Stimulated activated naive B cell treated with anti-CD40 and anti-IgM and Interleukin-4, amounts not matched to agents 10 μg/mL and 1 μg/mL and 100 μg/mL, for 72 hours (primary cell): ENCODE results near the gene MLKL.

Source experiments
- ATAC-seq, 2 donors: fragments of 150-1000 bp; cut with Tn5 transposase; replicated peaks; 2 replicates each; pipeline ENCODE4 v1.10.0; 2021; ENCODE audit warnings: moderate library complexity in 1 of 2
- DNase-seq: peaks from one replicate; pipeline ENCODE4 v3.0.0; 2021
- H3K27ac Mint-ChIP-seq: one replicate; pipeline ENCODE4 v1.8.0; 2022; ENCODE audit warnings: mild to moderate bottlenecking, mixed read lengths
- H3K27me3 Mint-ChIP-seq, 2 donors: one replicate each; pipeline ENCODE4 v1.8.0; 2022; ENCODE audit warnings: mixed read lengths in 2 of 2
- H3K36me3 Mint-ChIP-seq, 2 donors: one replicate each; pipeline ENCODE4 v1.8.0; 2022; ENCODE audit warnings: mixed read lengths in 2 of 2, mild to moderate bottlenecking in 1 of 2
- H3K4me1 Mint-ChIP-seq, 2 donors: one replicate each; pipeline ENCODE4 v1.8.0; 2022; ENCODE audit warnings: mixed read lengths in 2 of 2, mild to moderate bottlenecking in 1 of 2
- H3K4me3 Mint-ChIP-seq, 2 donors: one replicate each; pipeline ENCODE4 v1.8.0; 2022; ENCODE audit warnings: mild to moderate bottlenecking in 2 of 2, mixed read lengths in 2 of 2, moderate library complexity in 1 of 2
- H3K9me3 Mint-ChIP-seq, 2 donors: one replicate each; pipeline ENCODE4 v1.8.0; 2022; ENCODE audit warnings: mixed read lengths in 2 of 2, mild to moderate bottlenecking in 1 of 2

Gene MLKL

DNA sequence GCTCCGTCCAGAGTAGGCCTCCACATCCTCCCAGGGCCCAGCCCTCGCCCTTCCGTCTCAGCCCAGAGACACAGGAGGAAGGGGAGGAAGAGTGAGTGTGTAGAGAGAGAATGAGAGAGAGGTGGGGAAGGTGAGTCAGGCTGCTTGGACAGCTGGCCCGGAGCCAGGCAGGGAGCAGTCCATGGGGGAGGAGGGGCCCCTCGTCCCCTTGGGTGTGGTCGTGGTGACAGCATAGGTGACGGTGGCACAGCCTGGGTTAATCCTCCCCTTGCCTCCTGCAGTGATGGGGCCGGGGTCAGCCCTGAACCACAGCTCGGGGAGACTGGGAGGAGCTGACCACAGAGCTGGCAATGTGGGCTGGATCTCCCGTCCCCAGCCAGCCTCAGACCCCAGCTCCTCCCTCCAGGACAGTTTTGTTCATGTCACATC lies 37.5 kb upstream of the MLKL start:
- Mint-ChIP-seq H3K27me3 (no peaks in the 10 kb centered on the region), H3K27ac (no peak overlapping the region), H3K4me3 (no peak overlapping the region), H3K4me1 (no peaks in the 10 kb centered on the region), H3K9me3 (no peaks in the 10 kb centered on the region), H3K36me3 (no peaks in the 10 kb centered on the region)
- ATAC-seq, result no peak
- no peak for DNase-seq

DNA sequence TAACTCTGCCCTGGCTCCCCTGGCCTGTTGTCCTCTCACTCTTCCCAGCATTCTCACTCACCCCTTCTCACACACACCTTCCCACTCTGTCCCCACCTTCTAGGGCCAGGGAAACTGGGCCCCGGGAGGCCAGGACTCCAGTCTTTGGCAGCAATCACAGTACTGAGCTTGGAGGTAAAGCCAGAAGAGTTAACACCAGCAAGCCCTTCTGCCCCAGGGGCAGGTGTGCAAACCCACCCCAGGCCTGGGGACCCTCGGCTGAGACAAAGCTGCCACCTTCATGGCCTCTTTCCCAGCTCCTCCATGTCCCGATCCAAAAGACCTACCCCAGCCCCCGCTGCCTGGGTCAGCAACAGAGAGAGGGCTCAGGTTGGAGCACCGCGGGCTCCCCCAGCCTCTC lies 36.9 kb upstream of the MLKL start:
- no peak overlapping the region for H3K4me3 Mint-ChIP-seq
- no peaks in the 10 kb centered on the region for H3K27me3 Mint-ChIP-seq
- no peak for DNase-seq
- no peaks in the 10 kb centered on the region for H3K36me3 Mint-ChIP-seq
- no peaks in the 10 kb centered on the region for H3K9me3 Mint-ChIP-seq
- no peak overlapping the region for H3K27ac Mint-ChIP-seq
- no peak for ATAC-seq
- no peaks in the 10 kb centered on the region for H3K4me1 Mint-ChIP-seq

DNA sequence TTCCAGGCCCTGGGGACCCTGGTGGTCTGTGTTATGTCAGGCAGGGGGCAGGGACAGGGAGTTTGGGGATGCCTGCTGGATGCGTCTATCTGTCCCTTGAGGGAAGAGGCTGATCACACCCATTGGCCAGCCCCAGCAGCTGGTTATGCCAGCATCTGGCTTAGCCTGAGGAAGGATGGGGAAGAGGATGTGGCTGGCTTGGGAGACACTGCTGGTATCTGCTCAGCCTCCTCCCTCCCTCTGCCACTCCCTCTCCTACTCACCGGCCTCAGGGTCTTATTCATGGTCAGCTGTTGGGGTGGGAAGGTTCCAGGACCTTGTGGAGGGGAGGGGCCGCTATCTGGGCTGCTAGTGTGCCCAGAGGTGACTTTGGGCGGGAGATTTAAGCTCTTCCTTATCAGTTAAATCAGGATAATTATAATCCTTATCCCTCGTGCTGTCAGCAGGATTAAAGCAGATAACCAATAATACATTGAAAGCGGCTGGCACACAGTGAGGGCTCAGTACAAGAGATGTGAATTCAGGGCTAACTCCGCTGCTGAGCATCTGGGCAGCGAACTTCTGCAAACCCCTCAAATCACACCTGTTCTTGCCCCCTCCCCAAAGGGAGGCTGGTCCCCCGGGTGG lies 36.0 kb upstream of the MLKL start:
- no peaks in the 10 kb centered on the region for H3K36me3 Mint-ChIP-seq
- ATAC-seq (no peak), DNase-seq (no peak)
- no peaks in the 10 kb centered on the region for H3K27me3 Mint-ChIP-seq
- no peak overlapping the region for H3K27ac Mint-ChIP-seq
- no peaks in the 10 kb centered on the region for H3K9me3 Mint-ChIP-seq
- no peaks in the 10 kb centered on the region for H3K4me1 Mint-ChIP-seq
- no peak overlapping the region for H3K4me3 Mint-ChIP-seq

DNA sequence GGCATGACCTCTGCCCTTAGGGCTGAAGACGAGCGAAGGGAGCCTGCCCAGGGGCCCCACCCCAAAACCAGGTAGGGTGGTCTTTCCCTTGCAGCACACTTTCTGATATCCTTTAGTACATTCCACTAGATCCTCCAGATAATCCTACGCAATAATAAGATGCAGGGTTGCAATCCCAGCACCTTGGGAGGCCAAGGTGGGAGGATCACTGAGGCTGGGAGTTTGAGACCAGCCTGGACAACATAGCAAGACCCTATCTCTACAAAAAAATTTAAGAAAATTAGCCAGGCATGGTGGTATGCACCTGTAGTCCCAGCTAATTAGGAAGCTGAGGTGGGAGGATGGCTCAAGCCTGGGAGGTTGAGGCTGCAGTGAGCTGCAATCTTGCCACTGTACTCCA lies 34.9 kb upstream of the MLKL start:
- no peak overlapping the region for H3K27ac Mint-ChIP-seq
- ATAC-seq, result no peak
- H3K4me1 Mint-ChIP-seq, result no peaks in the 10 kb centered on the region
- H3K9me3 Mint-ChIP-seq, result no peaks in the 10 kb centered on the region
- no peak overlapping the region for H3K4me3 Mint-ChIP-seq
- no peaks in the 10 kb centered on the region for H3K36me3 Mint-ChIP-seq
- no peaks in the 10 kb centered on the region for H3K27me3 Mint-ChIP-seq
- DNase-seq, result no peak

DNA sequence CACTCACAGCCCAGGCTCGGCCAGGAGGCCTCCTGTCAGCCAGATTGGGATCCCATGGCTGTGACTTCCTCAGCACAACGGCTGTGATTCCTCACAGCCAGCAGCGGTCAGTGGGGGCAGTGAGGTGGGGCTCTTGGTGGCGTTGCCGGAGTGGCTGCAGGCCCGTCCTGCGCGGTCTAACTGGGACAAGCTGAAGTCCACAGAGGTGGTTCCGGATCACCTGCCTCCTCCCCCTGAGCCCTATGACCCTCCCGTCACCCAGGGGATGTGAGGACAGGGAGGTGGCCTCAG lies 34.4 kb upstream of the MLKL start:
- no peak for DNase-seq
- no peak overlapping the region for H3K27ac Mint-ChIP-seq
- no peaks in the 10 kb centered on the region for H3K27me3 Mint-ChIP-seq

DNA sequence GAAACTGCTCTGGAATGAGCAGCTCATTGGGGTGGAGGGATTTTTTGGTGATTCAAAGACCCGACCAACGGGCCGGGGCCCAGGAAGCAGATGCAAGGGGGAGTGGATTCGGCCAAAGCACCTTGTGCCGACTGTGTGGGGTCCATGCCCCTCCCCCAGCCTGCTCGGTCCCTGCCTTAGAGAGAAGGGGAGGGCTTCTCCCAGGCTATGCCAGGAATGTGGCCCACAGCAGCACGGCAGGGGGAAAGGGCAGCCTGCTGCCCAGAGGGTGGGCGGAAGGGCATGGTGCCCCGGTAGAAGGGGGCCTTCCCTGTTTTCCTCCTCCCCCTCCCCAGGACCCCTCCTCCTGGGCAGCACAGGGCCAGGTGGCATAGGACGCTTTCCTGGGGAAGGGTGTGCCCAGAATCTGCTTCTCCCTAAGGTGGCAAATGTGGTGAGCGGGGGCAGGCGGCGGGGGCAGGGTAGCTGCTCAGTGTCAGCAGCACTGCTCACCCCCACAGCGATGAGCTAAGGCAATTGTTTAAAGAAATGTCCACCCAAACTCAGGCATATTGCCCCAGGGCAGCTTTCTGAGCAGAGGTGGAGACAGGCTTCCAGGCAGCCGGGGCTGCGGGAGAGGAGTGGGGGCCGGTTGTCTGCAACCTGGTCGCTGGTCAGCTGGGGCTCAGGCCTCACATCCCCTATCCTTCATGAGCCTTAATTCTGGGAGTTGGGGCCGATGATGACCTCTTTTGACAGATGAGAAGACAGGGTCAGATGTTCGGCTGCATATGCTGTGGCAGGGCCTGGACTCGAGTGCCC lies 33.9 kb upstream of the MLKL start:
- Mint-ChIP-seq H3K9me3 (no peaks in the 10 kb centered on the region), H3K36me3 (no peaks in the 10 kb centered on the region), H3K4me1 (no peaks in the 10 kb centered on the region), H3K27me3 (no peaks in the 10 kb centered on the region), H3K27ac (no peak overlapping the region), H3K4me3 (no peak overlapping the region)
- ATAC-seq (no peak), DNase-seq (no peak)

More for the DNA sequence above, 34.4 kb upstream of the MLKL start:
- H3K4me3 Mint-ChIP-seq, result no peak overlapping the region
- no peak for ATAC-seq
- H3K4me1 Mint-ChIP-seq, result no peaks in the 10 kb centered on the region
- no peaks in the 10 kb centered on the region for H3K36me3 Mint-ChIP-seq
- H3K9me3 Mint-ChIP-seq, result no peaks in the 10 kb centered on the region

DNA sequence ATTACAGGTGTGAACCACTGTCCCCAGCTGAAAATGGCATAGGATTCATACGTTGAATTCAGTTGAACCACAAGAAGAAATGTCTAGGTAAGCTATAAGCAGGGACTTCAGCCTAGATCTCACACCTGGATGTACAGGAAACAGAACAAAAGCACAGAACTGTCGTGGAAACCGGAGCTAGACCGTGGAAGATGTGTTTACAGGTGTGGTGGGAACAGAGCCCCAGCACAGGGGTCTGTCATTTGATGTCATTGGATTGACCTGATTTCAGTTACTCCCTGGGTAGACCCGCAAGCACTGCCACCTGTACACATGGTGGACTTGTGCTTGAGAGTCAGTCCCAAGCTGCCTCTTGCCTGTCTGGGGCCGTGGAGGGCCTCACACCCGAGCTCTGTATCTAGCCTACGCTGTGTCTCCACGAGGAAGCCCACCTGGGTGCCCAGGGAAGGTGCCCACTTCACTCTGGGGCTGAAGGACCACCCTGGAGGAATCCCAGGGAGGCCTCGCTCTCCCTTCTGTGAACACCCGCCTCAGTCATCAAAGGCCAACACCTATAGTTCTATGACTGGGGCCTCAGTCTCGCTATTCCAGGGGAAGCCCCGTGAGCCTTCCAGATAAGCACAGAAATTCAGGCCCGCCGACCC lies 32.2 kb upstream of the MLKL start:
- Mint-ChIP-seq H3K4me1 (no peaks in the 10 kb centered on the region), H3K27ac (no peak overlapping the region), H3K4me3 (no peak overlapping the region), H3K36me3 (no peaks in the 10 kb centered on the region), H3K9me3 (no peaks in the 10 kb centered on the region), H3K27me3 (no peaks in the 10 kb centered on the region)
- ATAC-seq (no peak), DNase-seq (no peak)

DNA sequence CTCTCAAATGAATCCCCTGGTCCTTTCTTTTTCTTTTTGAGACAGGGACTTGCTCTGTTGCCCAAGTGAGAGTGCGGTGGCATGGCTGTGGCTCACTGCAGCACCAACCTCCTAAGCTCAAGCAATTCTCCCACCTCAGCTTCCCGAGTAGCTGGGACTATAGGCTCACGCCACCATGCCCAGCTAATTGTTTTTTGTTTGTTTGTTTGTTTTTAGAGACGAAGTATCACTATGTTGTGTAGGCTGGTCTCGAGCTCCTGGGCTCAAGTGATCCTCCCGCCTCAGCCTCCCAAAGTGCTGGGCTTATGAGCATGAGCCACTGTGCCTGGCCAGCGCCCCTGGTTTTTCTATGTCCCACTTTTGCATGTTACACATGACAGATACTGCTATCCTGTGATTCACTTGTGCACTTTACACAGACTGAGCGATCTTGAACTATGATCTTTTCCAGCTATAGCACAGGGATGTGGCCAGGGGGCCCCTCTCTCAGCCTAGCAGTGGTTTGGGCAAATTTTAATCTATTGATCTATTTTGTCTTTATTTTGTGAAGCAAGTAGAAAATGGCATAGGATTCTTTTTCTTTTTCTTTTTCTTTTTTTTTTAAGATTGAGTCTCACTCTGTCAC lies 31.3 kb upstream of the MLKL start:
- Mint-ChIP-seq H3K27me3 (no peaks in the 10 kb centered on the region), H3K4me1 (no peaks in the 10 kb centered on the region), H3K4me3 (no peak overlapping the region), H3K27ac (no peak overlapping the region), H3K36me3 (peaks cover 0 to 3% of the 10 kb centered on the region in 2 donors), H3K9me3 (peaks cover 5% of the 10 kb centered on the region in 2 donors)
- no peak for ATAC-seq
- DNase-seq, result no peak

DNA sequence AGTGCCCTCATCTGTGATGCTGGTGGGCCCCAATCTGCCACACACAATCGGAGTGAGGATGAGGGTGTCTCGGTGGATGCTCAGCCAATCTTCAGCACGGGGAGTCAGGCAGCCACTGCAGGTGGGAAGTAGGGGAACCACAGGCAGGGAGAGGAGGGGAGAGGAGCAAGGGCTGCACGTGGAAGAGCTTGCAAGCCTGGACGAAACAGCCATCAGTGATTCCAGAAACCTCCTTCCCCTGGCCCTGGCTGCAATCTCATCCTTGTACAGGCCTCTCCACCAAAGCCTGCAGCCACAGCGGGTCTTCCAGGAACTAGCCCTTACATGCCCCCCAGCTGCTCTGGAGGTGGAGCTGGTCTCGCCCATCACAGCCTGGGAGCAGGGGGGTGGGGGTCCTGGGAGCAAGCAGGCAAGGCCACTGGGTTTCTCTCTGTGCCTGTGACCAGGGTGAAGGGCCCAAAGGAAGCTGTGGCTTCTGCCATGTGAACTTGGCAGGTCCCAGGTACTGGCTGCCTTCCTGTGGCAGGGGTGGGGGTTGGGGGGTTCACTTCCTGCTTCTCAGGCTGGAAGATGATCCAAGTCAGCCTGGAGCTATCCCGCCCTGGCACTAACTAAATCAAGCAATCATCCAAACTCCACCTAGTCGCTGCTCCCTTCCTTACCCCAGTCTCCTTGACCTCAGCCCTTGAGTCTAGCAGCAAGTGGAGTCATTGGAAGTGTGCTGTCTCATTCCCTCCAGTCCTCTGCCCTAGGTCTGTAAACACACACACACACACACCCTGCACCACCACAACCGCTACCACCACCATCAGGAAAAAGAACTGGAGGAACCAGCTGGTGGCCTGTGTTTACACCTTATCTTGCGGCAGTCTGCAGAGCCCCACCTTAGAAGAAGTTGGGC lies 29.4 kb upstream of the MLKL start:
- Mint-ChIP-seq H3K27me3 (no peaks in the 10 kb centered on the region), H3K4me3 (no peak overlapping the region), H3K4me1 (no peaks in the 10 kb centered on the region), H3K36me3 (peaks cover 0 to 8% of the 10 kb centered on the region in 2 donors), H3K27ac (no peak overlapping the region), H3K9me3 (peaks cover 7 to 10% of the 10 kb centered on the region in 2 donors)
- DNase-seq (no peak), ATAC-seq (no peak)

DNA sequence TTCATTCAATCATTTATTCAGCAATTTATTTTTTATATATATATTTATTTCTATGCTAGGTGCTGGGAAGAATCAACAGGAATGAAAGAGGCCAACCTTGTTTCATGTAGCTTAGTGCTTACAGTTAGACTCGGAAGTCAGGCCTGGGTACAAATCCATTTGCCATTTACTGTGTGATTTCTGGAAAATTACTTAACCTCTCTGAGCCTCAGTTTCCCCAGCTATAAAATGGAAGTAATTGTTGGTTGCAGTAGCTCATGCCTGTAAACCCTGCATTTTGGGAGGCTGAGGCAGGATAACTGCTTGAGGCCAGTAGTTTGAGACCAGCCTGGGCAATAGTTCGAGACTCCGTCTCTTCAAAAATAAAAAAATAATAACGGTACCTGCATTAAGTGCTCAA lies 27.2 kb upstream of the MLKL start:
- H3K4me3 Mint-ChIP-seq, result no peak overlapping the region
- H3K27ac Mint-ChIP-seq, result no peak overlapping the region
- peaks cover 6 to 7% of the 10 kb centered on the region in 2 donors for H3K27me3 Mint-ChIP-seq
- peaks cover 7 to 10% of the 10 kb centered on the region in 2 donors for H3K9me3 Mint-ChIP-seq
- H3K4me1 Mint-ChIP-seq, result peaks cover 0 to 2% of the 10 kb centered on the region in 2 donors
- H3K36me3 Mint-ChIP-seq, result peaks cover 0 to 8% of the 10 kb centered on the region in 2 donors
- ATAC-seq (no peak), DNase-seq (no peak)

DNA sequence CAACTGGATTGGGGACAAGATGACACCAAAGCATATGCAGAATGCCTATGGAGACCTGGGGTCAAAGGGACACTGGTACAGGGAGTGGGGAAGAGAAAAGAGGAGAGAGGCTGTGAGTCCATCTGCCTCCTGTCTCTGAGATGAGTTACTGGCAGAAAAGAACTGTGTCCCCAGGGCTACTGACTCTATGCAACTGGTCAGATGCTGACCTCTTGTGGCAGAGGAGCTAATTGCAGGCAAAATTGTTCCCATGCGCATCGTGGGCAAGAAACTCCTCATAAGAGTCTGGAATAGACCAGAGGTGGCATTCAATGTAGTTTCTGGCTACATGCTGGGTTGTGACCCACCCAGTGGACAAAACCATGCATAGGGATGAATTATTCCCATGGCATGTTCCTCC lies 26.1 kb upstream of the MLKL start:
- DNase-seq (no peak), ATAC-seq (peak in 1 of 2 donors; percentile 21)
- H3K27ac Mint-ChIP-seq, result no peak overlapping the region
- peaks cover 0 to 2% of the 10 kb centered on the region in 2 donors for H3K4me1 Mint-ChIP-seq
- H3K27me3 Mint-ChIP-seq, result peaks cover 6 to 8% of the 10 kb centered on the region in 2 donors
- no peak overlapping the region for H3K4me3 Mint-ChIP-seq
- H3K9me3 Mint-ChIP-seq, result peaks cover 7 to 10% of the 10 kb centered on the region in 2 donors
- H3K36me3 Mint-ChIP-seq, result peaks cover 0 to 8% of the 10 kb centered on the region in 2 donors

DNA sequence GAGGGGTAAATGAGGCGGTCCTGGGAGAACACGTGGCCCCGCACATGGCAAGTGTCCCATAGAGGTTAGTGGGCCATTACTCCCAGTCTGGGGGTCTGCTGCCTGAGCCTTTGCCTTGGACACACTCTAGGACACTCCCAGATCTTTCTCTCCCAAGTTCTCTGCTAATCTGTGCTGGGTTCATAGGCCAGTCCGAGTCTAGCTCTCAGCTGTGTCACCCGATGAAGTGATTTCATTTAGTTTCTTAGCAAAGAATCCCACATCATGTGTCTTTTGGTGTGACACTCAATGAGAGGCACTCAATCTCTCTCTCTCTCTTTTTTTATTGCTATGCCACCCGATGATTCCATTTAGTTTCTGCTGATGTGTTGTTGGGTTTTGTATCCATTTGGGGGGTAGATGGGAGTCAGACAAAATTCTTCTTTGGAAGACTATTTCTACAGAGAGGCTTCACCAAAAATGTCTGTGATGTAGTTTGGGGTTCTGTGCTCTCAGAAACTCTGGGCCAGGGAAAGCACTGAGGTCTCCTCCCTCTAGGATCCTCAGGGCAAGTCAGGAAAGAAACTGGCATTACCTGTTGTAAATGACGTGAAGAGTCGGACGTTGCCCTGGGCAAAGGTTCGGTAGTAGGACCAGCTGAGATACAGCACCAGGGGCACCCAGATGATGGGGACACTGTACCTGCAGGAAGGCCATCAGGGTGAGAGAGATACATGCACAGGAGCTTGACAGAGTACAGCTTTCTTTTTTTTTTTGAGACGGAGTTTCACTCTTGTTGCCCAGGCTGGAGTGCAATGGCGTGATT lies 25.2 kb upstream of the MLKL start:
- no peak overlapping the region for H3K4me3 Mint-ChIP-seq
- peaks cover 6 to 12% of the 10 kb centered on the region in 2 donors for H3K27me3 Mint-ChIP-seq
- H3K4me1 Mint-ChIP-seq, result peaks cover 0 to 2% of the 10 kb centered on the region in 2 donors
- peaks cover 0 to 8% of the 10 kb centered on the region in 2 donors for H3K36me3 Mint-ChIP-seq
- ATAC-seq (no peak), DNase-seq (no peak)
- H3K9me3 Mint-ChIP-seq, result peaks cover 7 to 10% of the 10 kb centered on the region in 2 donors
- no peak overlapping the region for H3K27ac Mint-ChIP-seq

DNA sequence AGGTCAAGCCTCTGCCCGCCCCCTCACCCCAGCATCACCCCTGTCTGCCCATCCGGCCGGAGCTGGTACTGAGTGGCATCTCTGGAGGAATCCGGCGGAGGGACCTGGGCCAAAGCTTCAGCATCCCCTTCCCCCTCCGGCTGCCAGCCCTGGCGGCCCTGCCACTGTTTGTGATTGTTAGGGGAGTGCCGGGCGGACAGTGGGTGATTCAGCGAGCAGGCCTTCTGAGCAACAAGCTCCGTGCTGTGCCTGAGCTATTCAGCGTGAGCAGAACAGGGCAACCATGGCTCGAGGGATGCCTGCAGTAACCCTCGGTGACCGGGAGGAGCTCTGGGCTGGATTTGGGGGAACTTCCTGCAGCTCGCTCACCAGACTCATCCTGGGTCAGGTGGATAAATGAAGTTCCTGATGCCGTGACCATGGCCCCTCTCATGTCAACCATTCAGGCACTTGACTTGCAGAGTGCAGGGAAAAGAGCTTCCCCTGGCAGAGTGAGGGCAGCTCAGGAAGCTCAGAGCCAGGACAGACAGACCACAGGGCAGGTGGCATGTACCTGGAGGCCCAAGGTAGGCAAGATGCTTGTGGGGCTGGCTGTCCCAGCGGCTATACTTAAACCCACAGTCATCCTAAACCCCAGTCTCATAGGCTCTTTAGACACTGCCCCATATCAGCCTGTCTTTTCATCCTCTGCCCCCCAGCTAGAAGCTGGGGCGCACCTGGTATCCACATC lies 24.3 kb upstream of the MLKL start:
- Mint-ChIP-seq H3K4me3 (no peak overlapping the region), H3K27me3 (peaks cover 6 to 12% of the 10 kb centered on the region in 2 donors), H3K4me1 (peaks cover 0 to 2% of the 10 kb centered on the region in 2 donors), H3K9me3 (peaks cover 7 to 10% of the 10 kb centered on the region in 2 donors), H3K27ac (no peak overlapping the region), H3K36me3 (peaks cover 0 to 8% of the 10 kb centered on the region in 2 donors)
- DNase-seq, result no peak
- ATAC-seq, result no peak
